NCI-H1417 (cell line): ENCODE measurements around the gene MYO1D.

Experiments used
- DNase-seq, 3 experiments: peaks; one replicate each; lab custom pipeline; 2025; lab: John Stamatoyannopoulos, UW

MYO1D gene

DNA sequence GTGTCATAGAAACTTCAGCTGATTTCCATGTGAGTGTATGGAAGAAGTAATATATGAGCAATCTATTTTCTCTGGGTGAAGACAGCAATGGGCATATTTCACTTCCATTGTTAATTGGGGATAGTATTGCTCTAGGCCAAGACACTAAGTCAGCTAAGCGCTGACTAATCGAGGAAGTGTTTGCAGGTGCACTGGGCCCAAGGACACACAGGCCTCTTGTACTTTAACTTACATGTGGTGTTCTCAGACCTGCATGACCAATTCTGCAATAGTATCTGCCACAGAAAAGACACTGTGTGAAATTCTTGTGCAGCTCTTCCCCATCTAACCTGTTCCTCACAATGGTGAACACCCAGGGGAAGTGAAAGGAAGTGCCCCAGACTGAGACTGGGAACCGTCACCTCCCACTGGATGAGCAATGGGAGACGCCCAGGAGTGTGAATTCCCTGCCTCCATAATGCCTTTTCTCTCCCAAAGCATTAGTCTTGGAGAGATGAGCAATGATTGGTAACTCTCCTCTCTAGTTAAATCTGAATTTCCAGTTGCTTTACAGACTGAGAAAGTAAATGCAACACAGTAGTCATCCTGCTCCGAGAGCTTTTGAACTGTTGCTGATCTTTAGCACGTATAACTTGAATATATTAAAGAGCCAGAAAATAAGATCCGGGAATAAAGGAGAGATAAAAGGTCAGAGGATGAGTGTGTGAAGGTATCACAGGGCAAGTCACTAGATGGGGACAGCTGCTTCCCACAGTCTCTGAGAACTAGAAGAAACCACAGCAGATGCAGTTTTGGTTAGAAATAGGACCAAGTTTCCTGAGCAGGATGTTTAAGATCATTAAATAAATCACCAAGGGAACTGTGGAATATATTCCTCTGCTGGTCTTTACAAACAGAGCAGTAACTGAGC lies 307.5 kb downstream of the MYO1D start:
- no peak for DNase-seq

GRCh38 chr17:32568705-32569104 lies 308.2 kb downstream of the MYO1D start:
- no peak for DNase-seq

- no peak for DNase-seq
These were observed 309.4 kb downstream of the MYO1D start for GRCh38 chr17:32567511-32567910.

- DNase-seq: no peak
These were observed 309.8 kb downstream of the MYO1D start for GRCh38 chr17:32567086-32567485.

GRCh38 chr17:32566303-32566702 lies 310.6 kb downstream of the MYO1D start:
- no peak for DNase-seq

DNA sequence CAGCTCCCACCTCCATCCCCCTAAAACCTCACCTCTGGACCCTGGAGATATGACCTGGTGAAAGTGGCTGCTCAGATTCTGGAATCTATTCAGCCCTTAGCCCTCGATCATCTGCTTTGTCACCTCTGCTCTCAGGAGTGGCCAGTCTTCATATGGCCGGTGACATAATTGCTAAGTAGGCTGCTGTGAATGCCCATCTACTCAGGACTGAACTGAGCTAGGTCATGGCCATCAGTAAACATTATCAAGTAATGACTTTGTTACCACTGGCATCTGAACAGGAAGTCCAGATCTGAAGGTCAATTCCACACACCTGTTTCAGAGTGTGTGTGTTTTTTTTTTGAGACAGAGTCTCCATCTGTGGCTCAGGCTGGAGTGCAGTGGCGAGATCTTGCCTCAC lies 311.5 kb downstream of the MYO1D start:
- peak in 1 of 3 experiments; percentile 11 for DNase-seq

- peak in 1 of 3 experiments; percentile 12 for DNase-seq
These were observed 312.6 kb downstream of the MYO1D start for GRCh38 chr17:32564325-32564724.

- DNase-seq: no peak
These were observed 313.3 kb downstream of the MYO1D start for GRCh38 chr17:32563583-32563982.

- DNase-seq: no peak
These were observed 317.8 kb downstream of the MYO1D start for GRCh38 chr17:32558997-32559650.

DNA sequence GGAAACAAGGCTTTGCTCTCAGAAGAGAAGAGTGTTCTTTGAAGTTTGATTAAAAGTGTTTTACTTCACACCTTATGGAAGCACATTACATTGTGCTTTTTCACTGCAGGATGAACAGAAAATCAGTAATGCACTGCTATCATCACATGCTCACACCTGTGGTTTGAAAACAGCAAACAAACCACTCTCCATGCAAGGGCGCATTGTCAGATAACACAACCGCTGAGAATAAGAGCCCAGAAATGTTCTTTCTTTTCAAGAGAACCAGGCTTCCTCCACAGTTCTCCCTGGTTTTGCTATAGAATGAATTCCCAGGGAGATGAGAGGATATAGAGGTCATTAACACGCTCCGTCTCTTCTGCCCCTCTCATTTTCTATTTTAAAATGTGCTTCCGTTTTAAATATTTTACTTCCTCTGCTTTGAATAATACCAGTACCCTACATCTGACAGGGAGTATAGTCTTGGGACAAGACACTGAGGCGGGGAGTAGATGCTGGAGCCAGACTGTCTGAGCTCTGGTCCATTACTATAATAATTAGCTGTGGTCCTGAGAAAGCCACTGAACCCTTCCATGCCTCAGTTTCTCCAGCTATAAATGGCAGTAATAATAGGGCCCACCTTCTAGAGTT lies 318.5 kb downstream of the MYO1D start:
- no peak for DNase-seq

GRCh38 chr17:32555611-32556310 lies 321.2 kb downstream of the MYO1D start:
- DNase-seq: no peak

DNA sequence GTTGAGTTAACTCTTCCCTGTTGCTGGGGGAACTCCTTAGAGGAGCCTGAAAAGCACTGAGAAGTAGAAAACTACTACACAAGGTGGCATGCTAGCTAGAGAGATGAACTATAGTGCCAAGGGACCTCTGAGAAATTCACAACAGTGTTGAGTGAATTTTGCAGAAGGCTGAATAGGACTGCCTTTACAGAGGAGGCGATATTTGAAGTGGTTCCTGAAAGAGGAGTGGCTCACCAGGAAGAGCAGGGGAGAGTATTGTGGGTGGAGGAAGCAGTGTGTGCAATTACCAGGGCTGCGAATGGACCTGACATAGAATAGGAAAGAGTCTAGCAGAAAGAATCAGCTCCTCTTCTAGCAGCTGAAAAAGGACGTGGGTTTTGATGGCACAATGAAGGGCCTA lies 323.8 kb downstream of the MYO1D start:
- DNase-seq: peak in 2 of 3 experiments; percentile 15 to 26

- no peak for DNase-seq
These were observed 324.6 kb downstream of the MYO1D start for GRCh38 chr17:32552280-32552679.

DNA sequence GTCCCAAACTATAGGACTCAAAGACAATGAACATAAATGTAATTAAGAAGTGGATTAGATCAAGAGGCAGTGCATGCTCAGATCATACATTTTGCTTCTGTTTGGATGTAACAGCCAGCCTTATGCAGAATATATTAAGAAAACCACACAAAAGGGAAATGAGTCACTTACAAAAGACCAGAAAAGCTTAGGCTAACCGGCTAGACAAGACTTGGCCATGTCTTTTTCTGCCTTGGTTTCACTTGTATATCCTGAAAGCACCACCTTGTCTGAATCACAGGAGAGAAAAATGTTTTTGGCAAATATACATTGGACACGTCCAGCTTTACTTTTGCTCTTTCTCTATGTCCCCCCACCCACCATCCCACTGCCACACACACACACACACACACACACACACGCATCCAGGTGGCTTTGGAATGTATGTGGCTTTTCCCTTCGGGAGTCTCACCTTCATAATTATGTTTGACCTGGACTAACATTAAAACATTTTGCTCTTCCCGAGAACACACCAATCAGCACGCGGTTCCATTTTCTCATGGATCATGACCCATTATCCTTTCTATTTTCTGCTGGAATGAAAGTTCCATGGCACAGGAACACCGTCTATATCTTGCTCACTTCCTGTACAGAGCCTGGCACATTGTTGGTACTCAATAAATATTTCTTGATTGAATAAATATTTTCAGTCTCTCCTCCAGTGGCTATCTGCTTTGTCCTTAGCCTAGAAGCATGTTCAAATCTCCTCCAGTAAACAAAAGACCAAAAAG lies 325.6 kb downstream of the MYO1D start:
- DNase-seq: no peak

- no peak for DNase-seq
These were observed 327.4 kb downstream of the MYO1D start for GRCh38 chr17:32549559-32549958.

GRCh38 chr17:32546031-32546444 lies 330.9 kb downstream of the MYO1D start:
- peak; percentile 25 to 92 (median 64) for DNase-seq

DNA sequence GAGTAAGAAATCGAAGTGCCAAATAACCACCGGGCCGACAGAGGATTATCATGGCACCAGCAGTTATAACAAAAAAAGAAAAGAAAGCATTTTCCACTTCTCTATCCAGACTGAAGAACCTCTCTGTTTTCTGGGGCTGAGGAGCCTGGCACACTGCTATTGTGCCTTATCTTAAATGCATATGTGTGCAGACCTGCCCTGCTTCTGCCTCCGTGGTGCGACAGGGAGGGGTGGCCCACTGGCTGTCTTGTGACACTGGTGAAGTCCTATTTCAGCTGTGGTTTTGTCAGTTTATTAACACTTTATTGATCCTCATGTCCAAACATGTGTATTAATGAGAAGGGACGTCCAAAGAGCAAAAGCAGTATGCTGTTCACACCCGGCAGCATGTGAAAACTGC lies 334.7 kb downstream of the MYO1D start:
- no peak for DNase-seq

GRCh38 chr17:32541640-32542039 lies 335.3 kb downstream of the MYO1D start:
- DNase-seq: no peak

DNA sequence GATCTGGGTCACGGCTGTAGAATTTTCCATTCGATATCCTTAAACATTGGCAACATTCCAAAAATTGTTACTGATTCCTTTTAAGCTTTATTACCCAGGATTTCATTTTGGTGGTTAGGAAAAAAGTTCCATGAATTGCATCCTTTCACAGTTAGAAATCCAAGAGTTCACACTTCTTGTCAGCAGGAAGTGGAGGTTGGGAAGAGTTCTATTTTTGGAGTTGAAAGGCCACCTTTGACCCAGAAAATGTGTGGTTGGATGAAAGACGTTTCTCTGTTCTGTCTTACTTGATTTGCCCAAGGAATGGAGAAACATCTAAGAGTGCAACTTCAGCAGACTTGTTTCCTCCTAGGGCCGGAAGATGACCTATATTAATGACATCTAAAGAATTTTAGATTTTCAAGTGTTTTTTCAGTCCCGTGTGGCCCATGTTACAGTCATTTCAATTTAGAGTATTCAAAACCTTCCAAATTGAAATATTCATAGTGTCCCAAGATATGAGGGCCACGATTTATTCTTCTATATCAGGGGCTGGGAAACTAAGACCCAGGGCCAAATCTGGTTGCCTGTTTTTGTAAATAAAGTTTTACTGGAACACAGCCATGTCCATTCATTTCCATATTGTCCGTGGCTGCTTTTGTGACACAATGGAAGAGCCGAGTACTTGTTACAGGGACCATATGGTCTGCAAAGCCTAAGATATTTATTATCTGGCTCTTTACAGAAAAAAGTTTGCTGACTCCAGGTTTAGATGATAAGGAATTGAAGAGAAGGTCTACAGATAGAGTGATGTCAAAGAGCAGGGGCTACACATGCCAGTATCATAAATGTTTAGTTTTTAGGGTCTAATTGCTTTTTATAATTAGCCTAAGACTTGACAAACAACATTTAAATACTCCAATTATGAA lies 339.9 kb downstream of the MYO1D start:
- DNase-seq: no peak

GRCh38 chr17:32533296-32533695 lies 343.6 kb downstream of the MYO1D start:
- DNase-seq: no peak
